VCaP (cell line): ENCODE data around the gene GPSM3.
"Not testable (repeated sequence)": the region's sequence is repeated elsewhere in the genome, so short reads cannot be mapped to it uniquely, and the experiment has no call there.

Source experiments
- H3K27ac ChIP-seq: fragments of 450-650 bp; 2 replicates; pipeline ENCODE4 v1.5.1; 2017
- CTCF ChIP-seq: fragments of 450-650 bp; conservative IDR thresholded peaks from 2 replicates; pipeline ENCODE4 v1.5.1; 2017; ENCODE audit warnings: mild to moderate bottlenecking, moderate library complexity

GPSM3 gene

GRCh38 chr6:32194825-32195651 is 2.6 kb upstream of the GPSM3 start:
- TF ChIP-seq CTCF, result peak; percentile 67
- peak overlapping the region; percentile 97 for H3K27ac ChIP-seq

- no peak overlapping the region; the same call in 1 of the 2 replicates for H3K27ac ChIP-seq
- no peak for TF ChIP-seq CTCF
Measured at GRCh38 chr6:32194388-32194787, 1.9 kb upstream of the GPSM3 start.

- not testable (repeated sequence) for H3K27ac ChIP-seq
Measured at GRCh38 chr6:32193096-32193495, 653 bp upstream of the GPSM3 start.

- no peak for TF ChIP-seq CTCF
- H3K27ac ChIP-seq, result no peak overlapping the region; the same call in 1 of the 2 replicates
Measured at GRCh38 chr6:32191696-32192607, 491 bp downstream of the GPSM3 start.

GRCh38 chr6:32190911-32191677 is 1.3 kb downstream of the GPSM3 start:
- TF ChIP-seq CTCF, result no peak
- peak overlapping the region; percentile 83 for H3K27ac ChIP-seq

GRCh38 chr6:32190054-32190851 is 2.2 kb downstream of the GPSM3 start, which contains the start of gene PBX2:
Gene PBX2 (minus strand): TSS chr6:32190202. CDS start chr6:32189915, 287 bp downstream.
- peak within 1 kb of the TSS; percentile 83 for H3K27ac ChIP-seq
- no peak for TF ChIP-seq CTCF

- peak overlapping the region; percentile 83 for H3K27ac ChIP-seq
- TF ChIP-seq CTCF, result no peak
Measured at GRCh38 chr6:32189742-32190053, 2.7 kb downstream of the GPSM3 start.
